ENCODE data around the gene LENG9. TPM values are rescaled to one million over a fixed set of nuclear protein-coding genes. Genes with fewer than 3 reads are reported as not detected.
"Not testable (repeated sequence)": the region's sequence is repeated elsewhere in the genome, so short reads cannot be mapped to it uniquely, and the experiment has no call there.

LENG9 gene
- total RNA-seq: 0.75 and 3.6 TPM in 2 replicates

DNA sequence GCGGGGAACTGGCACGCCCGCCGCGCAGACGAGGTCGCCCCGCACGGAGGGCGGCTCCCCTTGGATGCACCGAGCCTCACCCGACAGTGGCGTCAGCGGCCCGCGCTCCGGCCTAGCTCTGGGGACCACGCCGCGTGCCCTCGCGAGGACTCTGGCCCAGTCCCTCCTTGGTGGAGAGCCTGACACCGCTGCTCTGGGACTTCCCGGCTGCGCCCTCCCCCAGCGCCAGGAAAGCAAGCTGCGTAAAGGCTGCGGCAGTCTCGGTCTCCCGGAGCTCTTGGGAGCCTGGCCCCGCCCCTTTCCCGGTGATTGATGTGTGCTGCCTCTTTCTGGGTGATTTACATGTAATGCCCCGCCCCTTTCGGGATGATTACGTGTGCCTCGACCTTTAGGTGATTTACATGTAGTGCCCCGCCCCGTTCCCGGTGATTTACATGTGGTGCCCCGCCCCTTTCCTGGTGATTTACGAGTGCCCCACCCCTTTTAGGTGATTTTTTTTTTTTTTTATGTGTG is at the start of gene LENG9:
LENG9 (minus strand) TSS at position 248 of the 513 bp plus-strand sequence. CDS start 252 bp downstream, outside the sequence.
- H3K4me3 ChIP-seq (ENCODE audit: low read depth, low read length): peak within 1 kb of the TSS; percentile 62
- TF ChIP-seq, protein P1, sequence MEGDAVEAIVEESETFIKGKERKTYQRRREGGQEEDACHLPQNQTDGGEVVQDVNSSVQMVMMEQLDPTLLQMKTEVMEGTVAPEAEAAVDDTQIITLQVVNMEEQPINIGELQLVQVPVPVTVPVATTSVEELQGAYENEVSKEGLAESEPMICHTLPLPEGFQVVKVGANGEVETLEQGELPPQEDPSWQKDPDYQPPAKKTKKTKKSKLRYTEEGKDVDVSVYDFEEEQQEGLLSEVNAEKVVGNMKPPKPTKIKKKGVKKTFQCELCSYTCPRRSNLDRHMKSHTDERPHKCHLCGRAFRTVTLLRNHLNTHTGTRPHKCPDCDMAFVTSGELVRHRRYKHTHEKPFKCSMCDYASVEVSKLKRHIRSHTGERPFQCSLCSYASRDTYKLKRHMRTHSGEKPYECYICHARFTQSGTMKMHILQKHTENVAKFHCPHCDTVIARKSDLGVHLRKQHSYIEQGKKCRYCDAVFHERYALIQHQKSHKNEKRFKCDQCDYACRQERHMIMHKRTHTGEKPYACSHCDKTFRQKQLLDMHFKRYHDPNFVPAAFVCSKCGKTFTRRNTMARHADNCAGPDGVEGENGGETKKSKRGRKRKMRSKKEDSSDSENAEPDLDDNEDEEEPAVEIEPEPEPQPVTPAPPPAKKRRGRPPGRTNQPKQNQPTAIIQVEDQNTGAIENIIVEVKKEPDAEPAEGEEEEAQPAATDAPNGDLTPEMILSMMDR (IDR thresholded peaks at IDR 0.05; ENCODE audit: insufficient read depth, low read length, poor library complexity, severe bottlenecking): no peak
- H3K27me3 ChIP-seq (ENCODE audit: control insufficient read depth, insufficient read depth, low read length): no peaks in the 10 kb centered on the region
- H3K36me3 ChIP-seq (ENCODE audit: control insufficient read depth, insufficient read depth, low read length): peaks cover 6% of the 10 kb centered on the region
- peak; percentile 98 for DNase-seq (ENCODE audit: low read depth)

DNA sequence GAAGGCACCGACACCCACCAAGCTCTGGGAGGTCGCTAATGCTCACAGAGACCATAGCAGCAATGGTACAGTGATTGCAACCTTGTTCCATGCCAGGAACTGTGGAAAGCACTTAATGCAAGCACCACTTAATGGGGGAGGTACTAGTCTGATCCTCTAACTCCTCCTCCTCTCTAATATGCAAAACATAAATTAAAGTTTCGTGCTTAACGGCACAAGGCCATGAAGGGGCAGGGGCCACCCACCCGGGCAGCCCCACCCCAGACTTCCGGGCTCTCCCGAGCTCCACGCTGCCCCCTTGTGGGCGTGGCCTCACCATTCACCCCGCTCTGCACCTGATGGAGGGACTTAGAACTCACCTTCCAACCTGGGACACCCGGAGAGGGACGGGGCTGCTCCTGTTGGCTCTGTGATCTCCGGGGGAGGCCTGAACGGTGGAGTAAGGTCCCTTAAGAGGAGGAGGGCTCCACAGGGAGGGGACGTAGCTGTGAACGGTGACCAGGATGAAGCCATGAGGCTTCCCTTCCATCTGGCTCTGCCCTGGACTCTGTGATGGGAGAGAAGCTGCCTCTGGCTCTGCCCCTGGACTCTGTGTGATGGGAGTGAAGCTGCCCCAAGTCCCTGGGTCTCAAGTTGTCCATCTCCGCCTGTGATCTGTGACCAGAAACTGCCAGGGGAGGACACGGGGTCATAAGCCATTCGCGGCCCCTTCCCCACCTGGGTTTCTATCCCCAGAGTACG is 45.8 kb upstream of the LENG9 start:
- not testable (repeated sequence) for H3K36me3 ChIP-seq (ENCODE audit: control insufficient read depth, insufficient read depth, low read length); H3K4me3 ChIP-seq (ENCODE audit: low read depth, low read length); H3K27me3 ChIP-seq (ENCODE audit: control insufficient read depth, insufficient read depth, low read length); DNase-seq (ENCODE audit: low read depth)

DNA sequence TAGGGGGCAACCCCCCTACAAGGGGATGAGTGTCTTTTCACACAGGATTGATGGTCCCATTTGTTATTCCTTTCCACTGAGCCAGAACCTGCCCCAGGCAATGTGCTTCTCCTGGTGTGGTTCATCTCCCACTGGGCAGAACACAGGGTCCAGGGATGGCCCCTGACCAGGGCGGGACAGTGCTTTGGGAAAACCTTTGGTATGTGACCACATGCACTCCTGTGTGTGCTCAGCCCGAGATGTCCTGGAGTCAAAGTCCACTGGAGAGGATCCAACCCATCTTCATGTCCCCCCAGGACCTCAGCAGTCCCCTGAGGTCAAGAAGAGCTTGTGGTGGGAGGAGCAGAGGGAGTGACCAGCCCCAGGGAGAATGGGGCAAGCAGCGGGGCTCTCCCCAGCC is 44.9 kb upstream of the LENG9 start:
- H3K36me3 ChIP-seq (ENCODE audit: control insufficient read depth, insufficient read depth, low read length); H3K27me3 ChIP-seq (ENCODE audit: control insufficient read depth, insufficient read depth, low read length); DNase-seq (ENCODE audit: low read depth); H3K4me3 ChIP-seq (ENCODE audit: low read depth, low read length): not testable (repeated sequence)

DNA sequence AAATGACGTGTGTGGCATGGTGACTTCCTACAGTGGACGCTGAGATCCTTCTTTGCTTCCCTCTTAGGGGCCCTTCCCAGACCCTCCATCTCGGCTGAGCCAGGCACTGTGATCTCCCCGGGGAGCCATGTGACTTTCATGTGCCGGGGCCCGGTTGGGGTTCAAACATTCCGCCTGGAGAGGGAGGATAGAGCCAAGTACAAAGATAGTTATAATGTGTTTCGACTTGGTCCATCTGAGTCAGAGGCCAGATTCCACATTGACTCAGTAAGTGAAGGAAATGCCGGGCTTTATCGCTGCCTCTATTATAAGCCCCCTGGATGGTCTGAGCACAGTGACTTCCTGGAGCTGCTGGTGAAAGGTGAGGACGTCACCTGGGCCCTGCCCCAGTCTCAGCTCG is 44.2 kb upstream of the LENG9 start:
- Histone ChIP-seq H3K27me3 (ENCODE audit: control insufficient read depth, insufficient read depth, low read length) (no peaks in the 10 kb centered on the region), H3K36me3 (ENCODE audit: control insufficient read depth, insufficient read depth, low read length) (no peaks in the 10 kb centered on the region), H3K4me3 (ENCODE audit: low read depth, low read length) (no peak overlapping the region)
- no peak for DNase-seq (ENCODE audit: low read depth)
- TF ChIP-seq, protein P1 (IDR thresholded peaks at IDR 0.05; ENCODE audit: insufficient read depth, low read length, poor library complexity, severe bottlenecking): no peak

- H3K27me3 ChIP-seq (ENCODE audit: control insufficient read depth, insufficient read depth, low read length); H3K36me3 ChIP-seq (ENCODE audit: control insufficient read depth, insufficient read depth, low read length); H3K4me3 ChIP-seq (ENCODE audit: low read depth, low read length); DNase-seq (ENCODE audit: low read depth): not testable (repeated sequence)
Measured at GRCh38 chr19:54507038-54507717, 43.6 kb upstream of the LENG9 start.

DNA sequence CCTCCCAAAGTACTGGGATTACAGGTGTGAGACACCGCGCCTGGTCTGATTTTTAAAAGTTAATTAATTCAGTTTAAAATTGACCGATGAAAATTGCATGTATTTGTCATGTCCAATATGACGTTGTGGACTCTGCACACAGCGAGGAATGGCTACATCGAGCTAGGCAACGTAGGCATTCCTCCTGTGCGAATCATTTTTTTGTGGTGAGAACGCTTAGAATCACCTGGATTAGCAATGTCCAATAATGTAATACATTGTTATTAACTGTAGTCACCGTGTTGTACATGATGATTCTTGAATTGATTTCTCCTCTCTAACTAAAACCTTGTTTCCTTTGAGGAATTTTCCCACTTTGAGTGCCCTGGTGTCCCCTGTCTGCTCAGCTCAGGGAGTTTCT is 42.5 kb upstream of the LENG9 start:
- no peaks in the 10 kb centered on the region for H3K27me3 ChIP-seq (ENCODE audit: control insufficient read depth, insufficient read depth, low read length)

DNA sequence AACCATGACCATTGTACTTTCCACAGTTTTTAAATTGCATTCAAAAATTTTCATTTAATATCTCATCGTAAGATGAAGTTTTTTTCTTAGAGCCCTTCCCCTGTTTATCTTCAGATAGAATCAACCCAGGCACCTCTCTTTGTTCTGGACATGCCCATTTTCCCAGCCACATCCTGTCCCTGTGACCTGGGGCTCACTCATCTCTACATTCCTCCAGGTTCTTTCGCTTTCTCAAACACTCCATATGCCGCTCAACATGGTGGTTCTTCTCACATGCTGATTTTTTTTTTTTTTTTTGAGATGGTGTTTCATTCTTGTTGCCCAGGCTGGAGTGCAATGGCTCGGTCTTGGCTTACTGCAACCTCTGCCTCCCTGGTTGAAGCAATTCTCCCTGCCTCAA is 42.0 kb upstream of the LENG9 start:
- not testable (repeated sequence) for H3K4me3 ChIP-seq (ENCODE audit: low read depth, low read length); H3K36me3 ChIP-seq (ENCODE audit: control insufficient read depth, insufficient read depth, low read length); H3K27me3 ChIP-seq (ENCODE audit: control insufficient read depth, insufficient read depth, low read length); DNase-seq (ENCODE audit: low read depth)

More for the DNA sequence above, 42.5 kb upstream of the LENG9 start:
- Histone ChIP-seq H3K4me3 (ENCODE audit: low read depth, low read length) (no peak overlapping the region), H3K36me3 (ENCODE audit: control insufficient read depth, insufficient read depth, low read length) (no peaks in the 10 kb centered on the region)
- TF ChIP-seq, protein P1 (IDR thresholded peaks at IDR 0.05; ENCODE audit: insufficient read depth, low read length, poor library complexity, severe bottlenecking): no peak
- DNase-seq (ENCODE audit: low read depth): no peak
